HG02610 (cell line): ENCODE results near the gene CNST.
"Not testable (repeated sequence)": the region's sequence is repeated elsewhere in the genome, so short reads cannot be mapped to it uniquely, and the experiment has no call there.

Experiments
- ATAC-seq: cut with Tn5 transposase; IDR thresholded peaks from one replicate; pipeline ENCODE4 v1.9.1; 2021; ENCODE audit warnings: mild to moderate bottlenecking, moderate library complexity; ENCODE audit not compliant: unreplicated experiment

CNST gene

GRCh38 chr1:246699095-246699735, 133.0 kb downstream of the CNST start:
- ATAC-seq = peak; percentile 90

DNA sequence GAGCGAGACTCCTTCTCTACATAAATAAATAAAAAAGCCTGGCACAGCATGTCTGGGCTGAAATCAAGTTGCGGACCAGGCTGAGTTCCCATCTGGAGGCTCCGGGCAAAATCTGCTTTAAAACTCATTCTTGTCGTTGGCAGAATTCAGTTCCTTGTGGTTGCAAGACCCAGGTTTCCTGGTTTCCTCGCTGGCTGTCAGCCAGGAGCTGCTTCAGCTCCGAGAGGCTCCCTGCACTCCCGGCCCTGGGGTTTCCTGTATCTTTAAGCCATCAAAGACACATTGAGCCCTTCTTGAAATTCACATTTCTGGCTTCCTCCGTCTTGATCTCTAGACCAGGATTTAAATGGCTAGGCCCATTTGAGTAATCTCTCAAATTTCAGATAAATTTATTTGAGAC, 137.3 kb downstream of the CNST start:
- ATAC-seq = no peak

DNA sequence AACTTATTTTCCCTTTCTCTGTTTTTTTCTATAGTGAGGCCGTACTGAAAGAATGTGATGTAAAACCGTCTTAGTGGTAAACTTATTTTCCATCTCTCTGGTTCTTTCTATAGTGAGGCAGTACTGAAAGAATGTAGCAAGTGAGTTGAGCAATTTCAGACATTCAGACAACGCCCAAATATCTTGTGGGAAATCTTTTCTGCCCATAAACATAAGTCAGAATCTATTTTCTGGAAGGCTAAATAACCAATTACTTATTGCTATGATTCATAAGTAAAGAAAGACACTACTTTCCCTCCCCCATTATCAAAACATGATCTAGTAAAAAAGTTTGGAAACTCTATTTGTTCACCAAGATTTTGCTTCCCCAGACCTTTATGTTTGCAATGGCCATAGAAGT, 139.1 kb downstream of the CNST start:
- no peak for ATAC-seq

GRCh38 chr1:246708166-246708565, 141.9 kb downstream of the CNST start:
- no peak for ATAC-seq

DNA sequence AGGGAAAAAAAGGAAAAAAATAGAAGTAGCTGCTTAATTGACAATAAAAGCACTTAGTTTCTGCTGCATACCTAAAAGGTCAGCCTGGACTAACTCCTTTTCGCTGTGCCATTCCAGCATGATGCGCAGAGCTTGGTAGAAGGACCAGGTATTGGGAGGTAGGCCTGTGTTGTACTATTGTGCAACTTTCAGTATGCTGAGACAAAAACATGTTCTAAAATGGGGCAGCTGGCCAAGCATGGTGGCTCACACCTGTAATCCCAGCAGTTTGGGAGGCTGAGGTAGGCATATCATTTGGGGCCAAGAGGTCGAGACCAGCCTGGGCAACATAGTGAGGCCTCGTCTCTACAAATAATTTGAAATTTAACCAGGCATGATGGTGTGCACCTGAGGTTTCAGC, 142.9 kb downstream of the CNST start:
- no peak for ATAC-seq

- no peak for ATAC-seq
Observed at GRCh38 chr1:246709835-246710234, 143.6 kb downstream of the CNST start.

- no peak for ATAC-seq
Observed at GRCh38 chr1:246711548-246712003, 145.3 kb downstream of the CNST start.

GRCh38 chr1:246712428-246712827, 146.2 kb downstream of the CNST start:
- not testable (repeated sequence) for ATAC-seq
